WI38 (cell line): ENCODE data around the gene DHX35.

Source experiments
- H3K4me3 ChIP-seq: 2 replicates; pipeline ENCODE4 v1.5.1; 2011; ENCODE audit warnings: low read depth, mild to moderate bottlenecking, control low read depth, low read length
- CTCF ChIP-seq: IDR thresholded peaks from 2 replicates; pipeline ENCODE4 v1.5.1; 2012; ENCODE audit warnings: low read depth, mild to moderate bottlenecking, control low read depth, low read length

DHX35 gene

GRCh38 chr20:38999217-38999616, 37.1 kb downstream of the DHX35 start:
- no peak overlapping the region for H3K4me3 ChIP-seq
- no peak for TF ChIP-seq CTCF

- TF ChIP-seq CTCF: no peak
- no peak overlapping the region for H3K4me3 ChIP-seq
Observed at GRCh38 chr20:38999965-39000910, 38.1 kb downstream of the DHX35 start.

GRCh38 chr20:39004508-39004907, 42.4 kb downstream of the DHX35 start:
- TF ChIP-seq CTCF: no peak
- H3K4me3 ChIP-seq: no peak overlapping the region

GRCh38 chr20:39009348-39009747, 47.2 kb downstream of the DHX35 start:
- no peak overlapping the region for H3K4me3 ChIP-seq
- no peak for TF ChIP-seq CTCF

GRCh38 chr20:39010496-39010895, 48.4 kb downstream of the DHX35 start:
- H3K4me3 ChIP-seq: no peak overlapping the region
- TF ChIP-seq CTCF: no peak

GRCh38 chr20:39013662-39014109, 51.5 kb downstream of the DHX35 start:
- TF ChIP-seq CTCF: no peak
- H3K4me3 ChIP-seq: no peak overlapping the region

- no peak overlapping the region for H3K4me3 ChIP-seq
- TF ChIP-seq CTCF: no peak
Observed at GRCh38 chr20:39016041-39016440, 53.9 kb downstream of the DHX35 start.
